Measurements from ENCODE around the gene CCDC157.

GRCh38 chr22:30381264-30381663 lies 24.5 kb downstream of the CCDC157 start:
- TF ChIP-seq CTCF (IDR thresholded peaks at IDR 0.05 in 4 of 5, conservative IDR thresholded peaks at IDR 0.05 in 1 of 5) = no peak
- no peak for TF ChIP-seq POLR2A (IDR thresholded peaks at IDR 0.05)

Data from gastrocnemius medialis (tissue), 4 donors.